Activated CD4-positive, alpha-beta T cell treated with anti-CD3 and anti-CD28 coated beads, Interleukin-2, amount 10 ng/mL, durations not matched to agents 7 days and 5 days (primary cell): ENCODE measurements around the gene VIL1. TPM values are rescaled to one million over a fixed set of nuclear protein-coding genes. Genes with fewer than 3 reads are reported as not detected.
A peak's percentile ranks its signal among the peaks of the same experiment; 100 is the strongest.

Source experiments
- CTCF ChIA-PET: fragments of 350-600 bp; sonication (Branson Sonifier 250); formaldehyde crosslinking; loops from one replicate; lab custom pipeline; 2021; ENCODE audit warnings: antibody characterized with exemption; lab: Charles Lee
- POLR2A ChIA-PET: fragments of 350-600 bp; sonication (Branson Sonifier 250); formaldehyde crosslinking; loops from one replicate; lab custom pipeline; 2021; ENCODE audit warnings: antibody characterized with exemption; lab: Charles Lee
- DNase-seq: peaks from one replicate; pipeline ENCODE4 v3.0.0-alpha.2; 2020
- H3K27ac Mint-ChIP-seq: one replicate; pipeline ENCODE4 v1.8.0; 2021; ENCODE audit warnings: mild to moderate bottlenecking, moderate library complexity, mixed read lengths
- H3K27me3 Mint-ChIP-seq: one replicate; pipeline ENCODE4 v1.8.0; 2021; ENCODE audit warnings: mixed read lengths
- H3K36me3 Mint-ChIP-seq: one replicate; pipeline ENCODE4 v1.8.0; 2021; ENCODE audit warnings: low read depth, mixed read lengths
- H3K4me1 Mint-ChIP-seq: one replicate; pipeline ENCODE4 v1.8.0; 2021; ENCODE audit warnings: mixed read lengths
- H3K4me3 Mint-ChIP-seq: one replicate; pipeline ENCODE4 v1.8.0; 2021; ENCODE audit warnings: mild to moderate bottlenecking, moderate library complexity, mixed read lengths
- H3K9me3 Mint-ChIP-seq: one replicate; pipeline ENCODE4 v1.8.0; 2021; ENCODE audit warnings: mixed read lengths
- total RNA-seq, 2 experiments: library from RNA; stranded (reverse); gene quantifications; one replicate each; pipeline ENCODE4 v1.2.3, GENCODE V29; 2021

Gene VIL1
- total RNA-seq, 2 experiments from 2014 or later = 0.17 TPM; not detected in 1

- POLR2A ChIA-PET = no interaction called here
- Mint-ChIP-seq H3K36me3 (peaks cover 40% of the 10 kb centered on the region), H3K4me1 (peaks cover 60% of the 10 kb centered on the region), H3K27me3 (no peaks in the 10 kb centered on the region), H3K27ac (peak overlapping the region; percentile 54), H3K9me3 (no peaks in the 10 kb centered on the region), H3K4me3 (peak overlapping the region; percentile 40)
- CTCF ChIA-PET = interaction anchor here (1.8 to 5.5 kb wide), 2 partner anchors 9 to 102 kb away, joined by 6 to 39 read pairs; no protein-coding TSS in a partner anchor
- no peak for DNase-seq
These were observed 15.1 kb upstream of the VIL1 start for GRCh38 chr2:218403810-218404209.

GRCh38 chr2:218404351-218405085 is 14.4 kb upstream of the VIL1 start:
- no peaks in the 10 kb centered on the region for H3K9me3 Mint-ChIP-seq
- peaks cover 60% of the 10 kb centered on the region for H3K4me1 Mint-ChIP-seq
- ChIA-PET POLR2A (no interaction called here), CTCF (interaction anchor here (0.8 to 5.5 kb wide), 4 partner anchors 10 to 306 kb away, joined by 3 to 39 read pairs (median 6); partner anchors contain the start of gene TTLL4)
- no peak for DNase-seq
- H3K36me3 Mint-ChIP-seq = peaks cover 40% of the 10 kb centered on the region
- no peaks in the 10 kb centered on the region for H3K27me3 Mint-ChIP-seq
- peak overlapping the region; percentile 55 for H3K27ac Mint-ChIP-seq
- no peak overlapping the region for H3K4me3 Mint-ChIP-seq

- H3K4me3 Mint-ChIP-seq = peak overlapping the region; percentile 59
- H3K4me1 Mint-ChIP-seq = peaks cover 60% of the 10 kb centered on the region
- H3K36me3 Mint-ChIP-seq = peaks cover 39% of the 10 kb centered on the region
- DNase-seq = no peak
- no peaks in the 10 kb centered on the region for H3K9me3 Mint-ChIP-seq
- H3K27me3 Mint-ChIP-seq = no peaks in the 10 kb centered on the region
- POLR2A ChIA-PET = no interaction called here
- H3K27ac Mint-ChIP-seq = peak overlapping the region; percentile 81
- CTCF ChIA-PET = interaction anchor here (0.8 to 5.5 kb wide), 4 partner anchors 10 to 305 kb away, joined by 3 to 39 read pairs (median 6); partner anchors contain the start of gene TTLL4
These were observed 13.7 kb upstream of the VIL1 start for GRCh38 chr2:218405086-218405745.

GRCh38 chr2:218405746-218406208 is 13.1 kb upstream of the VIL1 start:
- Mint-ChIP-seq H3K9me3 (no peaks in the 10 kb centered on the region), H3K27me3 (no peaks in the 10 kb centered on the region), H3K4me3 (peak overlapping the region; percentile 59), H3K27ac (peak overlapping the region; percentile 81), H3K36me3 (peaks cover 39% of the 10 kb centered on the region), H3K4me1 (peaks cover 60% of the 10 kb centered on the region)
- ChIA-PET CTCF (interaction anchor here (1.3 to 5.5 kb wide), 4 partner anchors 11 to 305 kb away, joined by 3 to 39 read pairs (median 4); partner anchors contain the start of gene TTLL4), POLR2A (no interaction called here)
- peak; percentile 46 for DNase-seq

- H3K36me3 Mint-ChIP-seq = peaks cover 38% of the 10 kb centered on the region
- POLR2A ChIA-PET = no interaction called here
- H3K4me1 Mint-ChIP-seq = peaks cover 60% of the 10 kb centered on the region
- peak; percentile 95 for DNase-seq
- H3K9me3 Mint-ChIP-seq = no peaks in the 10 kb centered on the region
- no peaks in the 10 kb centered on the region for H3K27me3 Mint-ChIP-seq
- CTCF ChIA-PET = interaction anchor here (1.0 to 5.5 kb wide), 7 partner anchors 11 to 441 kb away, joined by 3 to 39 read pairs (median 3); partner anchors contain the start of gene TTLL4
- peak overlapping the region; percentile 62 for H3K4me3 Mint-ChIP-seq
- H3K27ac Mint-ChIP-seq = peak overlapping the region; percentile 89
These were observed 12.5 kb upstream of the VIL1 start for GRCh38 chr2:218406209-218406948.

- Mint-ChIP-seq H3K36me3 (peaks cover 34% of the 10 kb centered on the region), H3K4me3 (peak overlapping the region; percentile 62), H3K27ac (peak overlapping the region; percentile 89), H3K4me1 (peaks cover 56% of the 10 kb centered on the region), H3K27me3 (no peaks in the 10 kb centered on the region), H3K9me3 (no peaks in the 10 kb centered on the region)
- POLR2A ChIA-PET = no interaction called here
- CTCF ChIA-PET = interaction anchor here (0.6 to 5.5 kb wide), 8 partner anchors 12 to 440 kb away, joined by 3 to 39 read pairs (median 3); partner anchors contain the start of gene TTLL4
- peak; percentile 68 for DNase-seq
These were observed 11.8 kb upstream of the VIL1 start for GRCh38 chr2:218406949-218407618.

GRCh38 chr2:218407717-218408116 is 11.2 kb upstream of the VIL1 start:
- CTCF ChIA-PET = interaction anchor here (1.7 to 5.5 kb wide), 2 partner anchors 12 to 13 kb away, joined by 4 to 39 read pairs; partner anchors contain the start of gene VIL1
- Mint-ChIP-seq H3K27ac (peak overlapping the region; percentile 46), H3K36me3 (peaks cover 29% of the 10 kb centered on the region), H3K9me3 (no peaks in the 10 kb centered on the region), H3K4me1 (peaks cover 57% of the 10 kb centered on the region), H3K4me3 (peak overlapping the region; percentile 23), H3K27me3 (no peaks in the 10 kb centered on the region)
- POLR2A ChIA-PET = interaction anchor here (0.6 kb wide), 1 partner anchor 23 kb away, joined by 3 read pairs; no protein-coding TSS in a partner anchor
- DNase-seq = no peak

- H3K27me3 Mint-ChIP-seq = peaks cover 4% of the 10 kb centered on the region
- POLR2A ChIA-PET = no interaction called here
- no peaks in the 10 kb centered on the region for H3K9me3 Mint-ChIP-seq
- no peak overlapping the region for H3K27ac Mint-ChIP-seq
- CTCF ChIA-PET = no interaction called here
- no peaks in the 10 kb centered on the region for H3K36me3 Mint-ChIP-seq
- no peak for DNase-seq
- H3K4me3 Mint-ChIP-seq = no peak overlapping the region
- H3K4me1 Mint-ChIP-seq = no peaks in the 10 kb centered on the region
These were observed 604 bp upstream of the VIL1 start for GRCh38 chr2:218418321-218418716.

- ChIA-PET CTCF (interaction anchor here (1.3 to 2.0 kb wide), 2 partner anchors 11 kb away, joined by 3 to 4 read pairs; no protein-coding TSS in a partner anchor), POLR2A (no interaction called here)
- peaks cover 4% of the 10 kb centered on the region for H3K27me3 Mint-ChIP-seq
- H3K9me3 Mint-ChIP-seq = no peaks in the 10 kb centered on the region
- no peaks in the 10 kb centered on the region for H3K4me1 Mint-ChIP-seq
- no peak for DNase-seq
- no peak overlapping the region for H3K27ac Mint-ChIP-seq
- no peak overlapping the region for H3K4me3 Mint-ChIP-seq
- no peaks in the 10 kb centered on the region for H3K36me3 Mint-ChIP-seq
These were observed 800 bp downstream of the VIL1 start for GRCh38 chr2:218419630-218420216.

GRCh38 chr2:218421027-218421426 is 2.1 kb downstream of the VIL1 start:
- Mint-ChIP-seq H3K9me3 (no peaks in the 10 kb centered on the region), H3K36me3 (no peaks in the 10 kb centered on the region), H3K4me3 (no peak overlapping the region), H3K27me3 (peaks cover 4% of the 10 kb centered on the region), H3K27ac (no peak overlapping the region), H3K4me1 (no peaks in the 10 kb centered on the region)
- ChIA-PET CTCF (interaction anchor here (0.7 to 2.0 kb wide), 3 partner anchors 10 to 19 kb away, joined by 3 to 4 read pairs (median 3); no protein-coding TSS in a partner anchor), POLR2A (no interaction called here)
- no peak for DNase-seq

- no peaks in the 10 kb centered on the region for H3K9me3 Mint-ChIP-seq
- POLR2A ChIA-PET = no interaction called here
- H3K4me3 Mint-ChIP-seq = no peak overlapping the region
- no peaks in the 10 kb centered on the region for H3K27me3 Mint-ChIP-seq
- no peak for DNase-seq
- CTCF ChIA-PET = interaction anchor here (0.8 to 1.5 kb wide), 2 partner anchors 7 to 8 kb away, joined by 3 to 4 read pairs; no protein-coding TSS in a partner anchor
- no peaks in the 10 kb centered on the region for H3K36me3 Mint-ChIP-seq
- H3K4me1 Mint-ChIP-seq = no peaks in the 10 kb centered on the region
- H3K27ac Mint-ChIP-seq = no peak overlapping the region
These were observed 3.6 kb downstream of the VIL1 start for GRCh38 chr2:218422403-218423086.
